IMR-90 (cell line): ENCODE measurements around the gene TRHDE. TPM values are rescaled to one million over a fixed set of nuclear protein-coding genes. Genes with fewer than 3 reads are reported as not detected.
A peak's percentile ranks its signal among the peaks of the same experiment; 100 is the strongest.

Experiments
- ATAC-seq: fragments of 200-7000 bp; cut with Tn5 transposase; 2 replicates; pipeline ENCODE4 v1.9.1; 2020; ENCODE audit warnings: low read depth, mild to moderate bottlenecking, moderate library complexity
- BruUV-seq: library from RNA; stranded (reverse); fragments of 400-500 nt; replicated peaks from 2 replicates; lab custom pipeline; 2021; lab: Mats Ljungman, UMichigan
- CTCF ChIA-PET: fragments of 300-600 bp; formaldehyde crosslinking; extraction: SDS; loops from one replicate; lab custom pipeline; 2021; ENCODE audit warnings: antibody characterized with exemption; lab: Yijun Ruan, JAX
- POLR2A ChIA-PET: fragments of 300-600 bp; sonication (Branson Sonifier 250); formaldehyde crosslinking; loops from one replicate; lab custom pipeline; 2022; ENCODE audit warnings: antibody characterized with exemption; ENCODE audit not compliant: unreplicated experiment; lab: Charles Lee
- DNase-seq: peaks from one replicate; pipeline ENCODE4 v3.0.0; 2013
- H2AFZ ChIP-seq: replicated peaks from 2 replicates; pipeline ENCODE3; 2013; ENCODE audit warnings: low read length, mild to moderate bottlenecking; ENCODE audit not compliant: poor library complexity
- H2AK5ac ChIP-seq: 2 replicates; pipeline ENCODE4 v1.6.1; 2013; ENCODE audit warnings: low read depth, low read length, inconsistent platforms
- H2AK9ac ChIP-seq: replicated peaks from 2 replicates; pipeline ENCODE3; 2013; ENCODE audit warnings: mild to moderate bottlenecking, low read depth, low read length, moderate library complexity; ENCODE audit not compliant: poor library complexity
- H2BK120ac ChIP-seq: 2 replicates; pipeline ENCODE4 v1.6.1; 2013; ENCODE audit warnings: low read depth, low read length, inconsistent platforms
- H2BK15ac ChIP-seq: 3 replicates; pipeline ENCODE4 v1.6.1; 2013; ENCODE audit warnings: low read depth, low read length, inconsistent platforms
- H2BK20ac ChIP-seq: 2 replicates; pipeline ENCODE4 v1.6.1; 2013; ENCODE audit warnings: low read depth, mild to moderate bottlenecking, inconsistent platforms, low read length, moderate library complexity
- H2BK5ac ChIP-seq: 2 replicates; pipeline ENCODE4 v1.6.1; 2013; ENCODE audit warnings: mild to moderate bottlenecking, low read depth, low read length, inconsistent platforms; ENCODE audit not compliant: poor library complexity, severe bottlenecking
- H3K14ac ChIP-seq: replicated peaks from 2 replicates; pipeline ENCODE4 v1.6.1; 2013; ENCODE audit warnings: low read depth, low read length, inconsistent platforms
- H3K18ac ChIP-seq: 2 replicates; pipeline ENCODE4 v1.6.1; 2013; ENCODE audit warnings: low read depth, low read length, control low read depth
- H3K23ac ChIP-seq: 2 replicates; pipeline ENCODE4 v1.6.1; 2013; ENCODE audit warnings: low read depth, low read length, inconsistent platforms
- H3K27ac ChIP-seq: 2 replicates; pipeline ENCODE4 v1.5.1; 2013; ENCODE audit warnings: mild to moderate bottlenecking, control low read depth, low read length; ENCODE audit not compliant: insufficient read depth
- H3K27me3 ChIP-seq: 2 replicates; pipeline ENCODE4 v1.6.1; 2013; ENCODE audit warnings: low read length; ENCODE audit not compliant: control insufficient read depth, insufficient read depth
- H3K36me3 ChIP-seq: 2 replicates; pipeline ENCODE4 v1.6.1; 2013; ENCODE audit warnings: low read length, mixed read lengths; ENCODE audit not compliant: control insufficient read depth, insufficient read depth
- H3K4ac ChIP-seq: 2 replicates; pipeline ENCODE4 v1.6.1; 2013; ENCODE audit warnings: low read depth, low read length, inconsistent platforms
- H3K4me1 ChIP-seq: 2 replicates; pipeline ENCODE4 v1.6.1; 2013; ENCODE audit warnings: low read length, mixed read lengths; ENCODE audit not compliant: control insufficient read depth, insufficient read depth
- H3K4me2 ChIP-seq: 2 replicates; pipeline ENCODE4 v1.6.1; 2013; ENCODE audit warnings: low read depth, mild to moderate bottlenecking, control low read depth, low read length, moderate library complexity
- H3K4me3 ChIP-seq: 2 replicates; pipeline ENCODE4 v1.5.1; 2013; ENCODE audit warnings: low read depth, mild to moderate bottlenecking, control low read depth, low read length, moderate library complexity; ENCODE audit not compliant: insufficient read depth
- H3K56ac ChIP-seq: 2 replicates; pipeline ENCODE4 v1.6.1; 2013; ENCODE audit warnings: low read length, inconsistent platforms; ENCODE audit not compliant: insufficient read depth; ENCODE audit errors: extremely low read depth
- H3K79me1 ChIP-seq, 2 experiments: 2 replicates each; pipeline ENCODE4 v1.6.1; 2013; ENCODE audit warnings: low read length in 2 of 2, inconsistent platforms in 1 of 2, low read depth in 1 of 2
- H3K9ac ChIP-seq: 2 replicates; pipeline ENCODE4 v1.6.1; 2013; ENCODE audit warnings: low read depth, low read length, control low read depth
- H3K9me1 ChIP-seq: 2 replicates; pipeline ENCODE4 v1.6.1; 2013; ENCODE audit warnings: low read length, inconsistent platforms; ENCODE audit not compliant: insufficient read depth
- H3K9me3 ChIP-seq: 2 replicates; pipeline ENCODE4 v1.6.1; 2013; ENCODE audit warnings: low read length; ENCODE audit not compliant: control insufficient read depth, insufficient read depth
- H4K20me1 ChIP-seq: 2 replicates; pipeline ENCODE4 v1.6.1; 2013; ENCODE audit warnings: low read length, inconsistent platforms; ENCODE audit not compliant: insufficient read depth
- H4K5ac ChIP-seq: 2 replicates; pipeline ENCODE4 v1.6.1; 2013; ENCODE audit warnings: mild to moderate bottlenecking, low read depth, low read length, control low read depth
- H4K8ac ChIP-seq, 2 experiments: 2 replicates each; pipeline ENCODE4 v1.6.1; 2013; ENCODE audit warnings: low read depth in 2 of 2, low read length in 2 of 2, control low read depth in 1 of 2, inconsistent platforms in 1 of 2
- H4K91ac ChIP-seq: 2 replicates; pipeline ENCODE4 v1.6.1; 2013; ENCODE audit warnings: low read depth, low read length, inconsistent platforms; ENCODE audit not compliant: insufficient read depth
- CEBPB ChIP-seq: IDR thresholded peaks from 2 replicates; pipeline ENCODE4 v1.6.1; 2012; ENCODE audit warnings: low read depth, low read length, improper control_type of control experiment
- CHD1 ChIP-seq: IDR thresholded peaks from 2 replicates; pipeline ENCODE4 v1.6.1; 2012; ENCODE audit warnings: low read depth, low read length, improper control_type of control experiment
- FOS ChIP-seq: fragments of 150-350 bp; IDR thresholded peaks from 2 replicates; pipeline ENCODE4 v1.6.1; 2016; ENCODE audit warnings: low read depth, low read length
- MAZ ChIP-seq: IDR thresholded peaks from 2 replicates; pipeline ENCODE4 v1.6.1; 2012; ENCODE audit warnings: low read depth, mild to moderate bottlenecking, low read length, improper control_type of control experiment, moderate library complexity, borderline replicate concordance
- MXI1 ChIP-seq: IDR thresholded peaks from 2 replicates; pipeline ENCODE4 v1.6.1; 2012; ENCODE audit warnings: low read depth, mild to moderate bottlenecking, low read length, moderate library complexity, borderline replicate concordance
- NFE2L2 ChIP-seq: fragments of 150-350 bp; IDR thresholded peaks from 2 replicates; pipeline ENCODE4 v1.6.1; 2016; ENCODE audit warnings: low read depth, mild to moderate bottlenecking, low read length
- POLR2A ChIP-seq: IDR thresholded peaks from 2 replicates; pipeline ENCODE4 v1.6.1; 2012; ENCODE audit warnings: mild to moderate bottlenecking, low read depth, low read length
- RCOR1 ChIP-seq: IDR thresholded peaks from 2 replicates; pipeline ENCODE4 v1.6.1; 2012; ENCODE audit warnings: mild to moderate bottlenecking, low read length, improper control_type of control experiment; ENCODE audit not compliant: insufficient replicate concordance
- RFX5 ChIP-seq: IDR thresholded peaks from 2 replicates; pipeline ENCODE4 v1.8.0; 2012; ENCODE audit warnings: low read depth, mild to moderate bottlenecking, low read length, moderate library complexity
- SMC3 ChIP-seq: fragments of 150-350 bp; IDR thresholded peaks from 2 replicates; pipeline ENCODE4 v1.6.1; 2016; ENCODE audit warnings: low read depth, mild to moderate bottlenecking, antibody characterized with exemption, low read length, moderate library complexity
- WGBS, 2 experiments: methylation state at CpG; one replicate each; pipeline versions ENCODE4 v1.1.5 to v1.1.7; 2013; ENCODE audit warnings: missing lambda C conversion rate in 2 of 2; ENCODE audit not compliant: insufficient read length in 1 of 2; ENCODE audit errors: extremely low coverage in 2 of 2; 5-methylcytosine and 5-hydroxymethylcytosine counted together
- dilution Hi-C: fragments of 300-500 bp; cut with HindIII; formaldehyde crosslinking; loops from one replicate; pipeline ENCODE4 v1.14.3; 2018; ENCODE audit warnings: low sequenced_read_pairs; ENCODE audit not compliant: unreplicated experiment
- in situ Hi-C: fragments of 300-500 bp; cut with MboI; formaldehyde crosslinking; loops from 3 replicates; pipeline ENCODE4 v1.14.3; 2019; ENCODE audit warnings: low sequenced_read_pairs, inconsistent platforms, mixed read lengths
- intact Hi-C: fragments of 100-400 bp; cut with micrococcal nuclease; formaldehyde crosslinking; loops from 2 replicates; pipeline ENCODE4 v1.10.0; 2022
- polyA plus RNA-seq, 3 experiments: library from polyadenylated mRNA; depleted of rRNA; stranded (reverse); fragments of >200 nt; gene quantifications; 2 replicates each; pipeline ENCODE4 v1.2.3, GENCODE V29; 2012; ENCODE audit warnings: low replicate concordance in 1 of 3
- total RNA-seq: library from RNA; depleted of rRNA; stranded (reverse); fragments of >200 nt; gene quantifications from 2 replicates; pipeline ENCODE4 v1.2.3, GENCODE V29; 2012
- TF ChIP-seq, protein P1 (sequence below): fragments of 150-350 bp; IDR thresholded peaks from 2 replicates; pipeline ENCODE4 v1.6.1; 2016; ENCODE audit warnings: low read depth, mild to moderate bottlenecking, low read length, moderate library complexity, borderline replicate concordance
- TF ChIP-seq, protein P2 (sequence below): conservative IDR thresholded peaks from 2 replicates; pipeline ENCODE4 v1.5.1; 2012; ENCODE audit warnings: mild to moderate bottlenecking, low read depth, low read length, improper control_type of control experiment
- TF ChIP-seq, protein P3 (sequence below): fragments of 150-350 bp; IDR thresholded peaks from 2 replicates; pipeline ENCODE4 v1.6.1; 2017; ENCODE audit warnings: mild to moderate bottlenecking, antibody characterized with exemption, low read length, low read depth

Gene TRHDE
- total and polyA plus RNA-seq, 2 of the 4 experiments (the other 2 are of a cell fraction), result 33.7 to 65.1 TPM

DNA sequence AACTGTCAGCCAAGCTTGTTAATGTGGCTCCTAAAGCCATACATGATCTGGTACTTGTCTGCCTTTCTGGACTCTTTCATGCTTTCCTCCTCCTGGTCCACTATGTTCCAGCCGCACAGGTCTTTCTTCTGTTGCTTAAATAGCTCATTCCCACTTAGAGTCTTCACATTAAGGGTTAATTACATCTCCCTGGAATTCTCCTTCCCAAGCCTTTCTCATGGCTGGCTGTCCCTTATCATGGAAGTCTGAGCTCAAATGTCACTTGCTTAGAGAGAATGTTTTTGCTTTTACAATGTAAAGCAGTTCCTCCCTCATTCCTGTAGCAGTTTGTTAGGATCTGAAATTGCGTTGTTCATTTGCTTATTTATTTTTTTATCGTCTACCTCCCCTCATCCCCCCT, 199.6 kb downstream of the TRHDE start:
- in situ Hi-C loops, result no loop called here
- Histone ChIP-seq H3K9ac (no peak overlapping the region), H4K20me1 (no peaks in the 10 kb centered on the region), H3K4me2 (peak overlapping the region; percentile 42; the same call in 1 of the 2 replicates), H3K18ac (no peak overlapping the region), H3K23ac (no peak overlapping the region), H2AK9ac (no peak overlapping the region), H3K4me3 (no peak overlapping the region), H4K8ac (no peak overlapping the region), H2BK5ac (no peak overlapping the region), H2AK5ac (no peak overlapping the region), H2BK20ac (no peak overlapping the region), H3K79me1 (peaks cover 3 to 14% of the 10 kb centered on the region in 2 experiments; a peak in 3 of 4 replicates), H3K4me1 (peaks cover 1% of the 10 kb centered on the region; the same call in 1 of the 2 replicates), H4K91ac (no peak overlapping the region), H3K4ac (no peak overlapping the region), H2BK15ac (no peak overlapping the region), H3K14ac (0 out of 2 replicates have a peak overlapping the region, but pooled peaks have one; percentile 0), H3K9me1 (no peaks in the 10 kb centered on the region), H3K27me3 (no peaks in the 10 kb centered on the region), H3K9me3 (no peaks in the 10 kb centered on the region), H2BK120ac (no peak overlapping the region), H4K5ac (no peak overlapping the region), H3K27ac (no peak overlapping the region), H3K36me3 (no peaks in the 10 kb centered on the region), H3K56ac (no peak overlapping the region), H2AFZ (no peak overlapping the region)
- TF ChIP-seq, protein P1, sequence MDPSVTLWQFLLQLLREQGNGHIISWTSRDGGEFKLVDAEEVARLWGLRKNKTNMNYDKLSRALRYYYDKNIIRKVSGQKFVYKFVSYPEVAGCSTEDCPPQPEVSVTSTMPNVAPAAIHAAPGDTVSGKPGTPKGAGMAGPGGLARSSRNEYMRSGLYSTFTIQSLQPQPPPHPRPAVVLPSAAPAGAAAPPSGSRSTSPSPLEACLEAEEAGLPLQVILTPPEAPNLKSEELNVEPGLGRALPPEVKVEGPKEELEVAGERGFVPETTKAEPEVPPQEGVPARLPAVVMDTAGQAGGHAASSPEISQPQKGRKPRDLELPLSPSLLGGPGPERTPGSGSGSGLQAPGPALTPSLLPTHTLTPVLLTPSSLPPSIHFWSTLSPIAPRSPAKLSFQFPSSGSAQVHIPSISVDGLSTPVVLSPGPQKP, result no peak
- no peak for TF ChIP-seq MXI1
- TF ChIP-seq, protein P2, sequence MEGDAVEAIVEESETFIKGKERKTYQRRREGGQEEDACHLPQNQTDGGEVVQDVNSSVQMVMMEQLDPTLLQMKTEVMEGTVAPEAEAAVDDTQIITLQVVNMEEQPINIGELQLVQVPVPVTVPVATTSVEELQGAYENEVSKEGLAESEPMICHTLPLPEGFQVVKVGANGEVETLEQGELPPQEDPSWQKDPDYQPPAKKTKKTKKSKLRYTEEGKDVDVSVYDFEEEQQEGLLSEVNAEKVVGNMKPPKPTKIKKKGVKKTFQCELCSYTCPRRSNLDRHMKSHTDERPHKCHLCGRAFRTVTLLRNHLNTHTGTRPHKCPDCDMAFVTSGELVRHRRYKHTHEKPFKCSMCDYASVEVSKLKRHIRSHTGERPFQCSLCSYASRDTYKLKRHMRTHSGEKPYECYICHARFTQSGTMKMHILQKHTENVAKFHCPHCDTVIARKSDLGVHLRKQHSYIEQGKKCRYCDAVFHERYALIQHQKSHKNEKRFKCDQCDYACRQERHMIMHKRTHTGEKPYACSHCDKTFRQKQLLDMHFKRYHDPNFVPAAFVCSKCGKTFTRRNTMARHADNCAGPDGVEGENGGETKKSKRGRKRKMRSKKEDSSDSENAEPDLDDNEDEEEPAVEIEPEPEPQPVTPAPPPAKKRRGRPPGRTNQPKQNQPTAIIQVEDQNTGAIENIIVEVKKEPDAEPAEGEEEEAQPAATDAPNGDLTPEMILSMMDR, result no peak
- no peak for TF ChIP-seq CHD1
- TF ChIP-seq CEBPB, result no peak
- no peak for TF ChIP-seq NFE2L2
- no peak for TF ChIP-seq SMC3
- no peak for TF ChIP-seq RFX5
- TF ChIP-seq POLR2A, result no peak
- TF ChIP-seq, protein P3, sequence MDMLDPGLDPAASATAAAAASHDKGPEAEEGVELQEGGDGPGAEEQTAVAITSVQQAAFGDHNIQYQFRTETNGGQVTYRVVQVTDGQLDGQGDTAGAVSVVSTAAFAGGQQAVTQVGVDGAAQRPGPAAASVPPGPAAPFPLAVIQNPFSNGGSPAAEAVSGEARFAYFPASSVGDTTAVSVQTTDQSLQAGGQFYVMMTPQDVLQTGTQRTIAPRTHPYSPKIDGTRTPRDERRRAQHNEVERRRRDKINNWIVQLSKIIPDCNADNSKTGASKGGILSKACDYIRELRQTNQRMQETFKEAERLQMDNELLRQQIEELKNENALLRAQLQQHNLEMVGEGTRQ, result no peak
- no peak for TF ChIP-seq MAZ
- no peak for TF ChIP-seq RCOR1
- no peak for TF ChIP-seq FOS
- 43% methylated on average over 1 of the region's 3 CpGs; no CpG with 5 or more reads in 1 of the 2 experiments for WGBS, 2 experiments
- intact Hi-C loops, result no loop called here
- BruUV-seq, result no TSS peak
- POLR2A ChIA-PET, result no interaction called here
- dilution Hi-C loops, result no loop called here
- CTCF ChIA-PET, result interaction anchor here (1.1 kb wide), 1 partner anchor 19 kb away, joined by 5 read pairs; no protein-coding TSS in a partner anchor
- ATAC-seq (no peak), DNase-seq (no peak)
